GM19372 (cell line): ENCODE data around the gene PRG3.
"Not testable (repeated sequence)": the region's sequence is repeated elsewhere in the genome, so short reads cannot be mapped to it uniquely, and the experiment has no call there.

ENCODE experiments used
- ATAC-seq: cut with Tn5 transposase; IDR thresholded peaks from one replicate; pipeline ENCODE4 v1.9.1; 2021; ENCODE audit warnings: mild to moderate bottlenecking, low read depth, moderate library complexity; ENCODE audit not compliant: unreplicated experiment

The PRG3 gene

GRCh38 chr11:57342702-57343101 lies 38.2 kb downstream of the PRG3 start:
- ATAC-seq = no peak

GRCh38 chr11:57341250-57341808 lies 39.6 kb downstream of the PRG3 start:
- no peak for ATAC-seq

GRCh38 chr11:57340039-57340615 lies 40.8 kb downstream of the PRG3 start:
- ATAC-seq = no peak

GRCh38 chr11:57339328-57339727 lies 41.6 kb downstream of the PRG3 start:
- no peak for ATAC-seq

GRCh38 chr11:57338142-57338541 lies 42.8 kb downstream of the PRG3 start, which contains the start of gene P2RX3:
P2RX3 (plus strand) TSS chr11:57338352; CDS start chr11:57338551, 199 bp downstream.
- no peak for ATAC-seq

- not testable (repeated sequence) for ATAC-seq
Observed at GRCh38 chr11:57336856-57337255, 44.1 kb downstream of the PRG3 start.

GRCh38 chr11:57336111-57336666 lies 44.8 kb downstream of the PRG3 start:
- peak; percentile 1 for ATAC-seq

GRCh38 chr11:57335343-57336110 lies 45.4 kb downstream of the PRG3 start, which contains the start of gene SSRP1:
SSRP1 (minus strand) TSS chr11:57335892; CDS start chr11:57335121, 771 bp downstream.
- peak; percentile 100 for ATAC-seq

GRCh38 chr11:57335023-57335342 lies 46.0 kb downstream of the PRG3 start:
- no peak for ATAC-seq

GRCh38 chr11:57332694-57333440 lies 48.1 kb downstream of the PRG3 start:
- ATAC-seq = no peak

GRCh38 chr11:57331720-57332119 lies 49.2 kb downstream of the PRG3 start:
- ATAC-seq = no peak

GRCh38 chr11:57330029-57330428 lies 50.9 kb downstream of the PRG3 start:
- no peak for ATAC-seq

- no peak for ATAC-seq
Observed at GRCh38 chr11:57327721-57328120, 53.2 kb downstream of the PRG3 start.
